Hepatocyte (in vitro differentiated cells): ENCODE data around the gene RPL18.

Experiments
- EZH2 ChIP-seq: fragments of 200-600 bp; sonication (generic); IDR thresholded peaks from 2 replicates; pipeline ENCODE4 v1.6.1; 2016; ENCODE audit warnings: antibody characterized with exemption, mild to moderate bottlenecking, borderline replicate concordance
- TF ChIP-seq, protein P1 (sequence below): fragments of 200-600 bp; sonication (generic); IDR thresholded peaks from 2 replicates; pipeline ENCODE4 v1.5.1; 2016; ENCODE audit warnings: antibody characterized with exemption, mild to moderate bottlenecking; ENCODE audit not compliant: poor library complexity

DNA sequence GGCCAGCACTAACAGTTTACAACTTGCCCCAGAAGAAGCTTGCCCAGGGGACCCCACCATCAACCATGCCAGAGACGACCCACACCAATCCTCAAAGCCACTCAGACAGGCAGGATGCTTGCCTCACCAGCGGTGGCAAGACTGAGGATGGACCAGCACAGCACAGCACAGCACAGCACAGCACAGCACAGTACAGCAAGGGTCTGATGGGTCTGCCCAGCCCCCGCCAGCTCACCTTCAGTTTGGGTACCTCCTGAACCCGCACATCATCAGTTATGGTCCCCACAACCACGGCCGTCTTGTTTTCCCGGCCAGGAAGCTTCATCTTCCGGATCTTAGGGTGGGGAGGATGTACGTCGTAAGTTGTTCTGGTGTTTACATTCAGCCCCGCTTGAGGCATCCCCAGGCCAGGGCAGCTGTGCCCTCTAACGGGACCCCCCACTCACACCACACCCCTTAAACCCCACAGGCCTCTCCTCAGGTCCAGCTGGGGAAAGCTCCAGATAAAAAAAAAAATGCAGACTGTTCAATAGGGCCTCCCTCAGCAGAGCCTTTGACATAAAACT, 2.4 kb downstream of the RPL18 start:
- no peak for TF ChIP-seq EZH2
- TF ChIP-seq, protein P1, sequence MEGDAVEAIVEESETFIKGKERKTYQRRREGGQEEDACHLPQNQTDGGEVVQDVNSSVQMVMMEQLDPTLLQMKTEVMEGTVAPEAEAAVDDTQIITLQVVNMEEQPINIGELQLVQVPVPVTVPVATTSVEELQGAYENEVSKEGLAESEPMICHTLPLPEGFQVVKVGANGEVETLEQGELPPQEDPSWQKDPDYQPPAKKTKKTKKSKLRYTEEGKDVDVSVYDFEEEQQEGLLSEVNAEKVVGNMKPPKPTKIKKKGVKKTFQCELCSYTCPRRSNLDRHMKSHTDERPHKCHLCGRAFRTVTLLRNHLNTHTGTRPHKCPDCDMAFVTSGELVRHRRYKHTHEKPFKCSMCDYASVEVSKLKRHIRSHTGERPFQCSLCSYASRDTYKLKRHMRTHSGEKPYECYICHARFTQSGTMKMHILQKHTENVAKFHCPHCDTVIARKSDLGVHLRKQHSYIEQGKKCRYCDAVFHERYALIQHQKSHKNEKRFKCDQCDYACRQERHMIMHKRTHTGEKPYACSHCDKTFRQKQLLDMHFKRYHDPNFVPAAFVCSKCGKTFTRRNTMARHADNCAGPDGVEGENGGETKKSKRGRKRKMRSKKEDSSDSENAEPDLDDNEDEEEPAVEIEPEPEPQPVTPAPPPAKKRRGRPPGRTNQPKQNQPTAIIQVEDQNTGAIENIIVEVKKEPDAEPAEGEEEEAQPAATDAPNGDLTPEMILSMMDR: no peak
